Stimulated activated naive B cell treated with anti-CD40 and anti-IgM and Interleukin-4, amounts not matched to agents 10 μg/mL and 1 μg/mL and 100 μg/mL, for 72 hours (primary cell): ENCODE measurements around the gene RLBP1.

Experiments
- ATAC-seq, 2 donors: fragments of 150-1000 bp; cut with Tn5 transposase; replicated peaks; 2 replicates each; pipeline ENCODE4 v1.10.0; 2021; ENCODE audit warnings: moderate library complexity in 1 of 2
- DNase-seq: peaks from one replicate; pipeline ENCODE4 v3.0.0; 2021
- H3K27ac Mint-ChIP-seq: one replicate; pipeline ENCODE4 v1.8.0; 2022; ENCODE audit warnings: mild to moderate bottlenecking, mixed read lengths
- H3K27me3 Mint-ChIP-seq, 2 donors: one replicate each; pipeline ENCODE4 v1.8.0; 2022; ENCODE audit warnings: mixed read lengths in 2 of 2
- H3K36me3 Mint-ChIP-seq, 2 donors: one replicate each; pipeline ENCODE4 v1.8.0; 2022; ENCODE audit warnings: mixed read lengths in 2 of 2, mild to moderate bottlenecking in 1 of 2
- H3K4me1 Mint-ChIP-seq, 2 donors: one replicate each; pipeline ENCODE4 v1.8.0; 2022; ENCODE audit warnings: mixed read lengths in 2 of 2, mild to moderate bottlenecking in 1 of 2
- H3K4me3 Mint-ChIP-seq, 2 donors: one replicate each; pipeline ENCODE4 v1.8.0; 2022; ENCODE audit warnings: mild to moderate bottlenecking in 2 of 2, mixed read lengths in 2 of 2, moderate library complexity in 1 of 2
- H3K9me3 Mint-ChIP-seq, 2 donors: one replicate each; pipeline ENCODE4 v1.8.0; 2022; ENCODE audit warnings: mixed read lengths in 2 of 2, mild to moderate bottlenecking in 1 of 2

RLBP1 gene

DNA sequence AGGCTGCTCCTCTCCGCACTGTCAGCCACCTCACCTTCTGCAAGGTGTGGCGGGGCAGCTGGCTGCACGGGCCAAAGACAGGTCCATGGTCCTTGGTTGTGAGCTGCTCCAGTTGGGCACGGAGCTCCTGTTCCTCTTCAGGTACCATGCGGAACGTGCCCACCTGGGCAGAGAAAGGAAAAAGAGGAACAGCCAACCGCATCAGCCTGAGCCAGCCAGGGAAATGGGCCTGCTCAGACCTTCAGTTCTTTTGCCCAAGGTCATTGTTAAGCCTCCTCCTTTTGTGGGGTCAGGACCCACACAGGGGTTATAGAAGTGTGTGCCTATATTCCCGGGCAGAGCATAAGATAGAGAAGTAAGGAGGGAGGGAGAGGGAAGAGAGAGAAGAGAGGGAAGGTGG, 2.8 kb downstream of the RLBP1 start:
- H3K27ac Mint-ChIP-seq: no peak overlapping the region
- peaks cover 5 to 14% of the 10 kb centered on the region in 2 donors for H3K27me3 Mint-ChIP-seq
- ATAC-seq: no peak
- DNase-seq: no peak
- H3K4me1 Mint-ChIP-seq: peaks cover 5 to 7% of the 10 kb centered on the region in 2 donors
- no peaks in the 10 kb centered on the region for H3K36me3 Mint-ChIP-seq
- H3K9me3 Mint-ChIP-seq: no peaks in the 10 kb centered on the region
- no peak overlapping the region for H3K4me3 Mint-ChIP-seq

DNA sequence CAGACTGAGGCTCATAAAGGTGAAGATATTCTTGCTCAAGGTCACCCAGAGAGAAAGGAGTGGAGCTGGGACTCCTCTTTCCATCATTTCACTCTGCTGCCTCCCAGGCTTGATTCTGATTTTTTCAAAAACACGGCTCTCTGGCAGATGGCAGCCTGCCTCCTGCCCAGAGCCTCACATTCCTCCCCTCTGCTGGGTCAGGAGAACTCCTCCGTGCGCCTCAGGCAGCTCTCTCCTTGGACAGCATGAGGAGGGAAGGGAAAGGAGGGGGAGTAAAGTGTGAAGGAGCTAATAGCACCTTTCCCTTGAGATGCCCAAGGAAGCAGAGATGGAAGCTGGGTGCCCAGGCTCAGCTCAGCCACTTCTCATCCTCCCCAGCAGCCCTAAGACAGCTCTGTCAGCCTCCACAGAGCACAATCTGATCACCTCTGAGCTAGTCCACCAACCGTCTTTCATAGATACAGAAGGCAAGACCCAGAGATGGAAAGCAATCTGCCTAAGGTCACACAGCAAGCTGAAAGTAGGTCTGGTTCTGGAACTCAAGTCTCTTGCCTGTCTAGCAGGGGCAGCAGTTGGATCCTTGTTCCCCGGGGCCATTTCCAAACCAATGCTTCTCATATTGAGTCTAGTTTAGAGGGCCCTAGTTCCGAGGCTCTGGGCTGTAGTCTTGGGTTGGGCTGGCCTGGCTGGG, 3.5 kb downstream of the RLBP1 start:
- no peaks in the 10 kb centered on the region for H3K9me3 Mint-ChIP-seq
- DNase-seq: no peak
- no peak overlapping the region for H3K4me3 Mint-ChIP-seq
- H3K27me3 Mint-ChIP-seq: peaks cover 4 to 12% of the 10 kb centered on the region in 2 donors
- H3K4me1 Mint-ChIP-seq: peaks cover 5 to 7% of the 10 kb centered on the region in 2 donors
- H3K27ac Mint-ChIP-seq: no peak overlapping the region
- H3K36me3 Mint-ChIP-seq: no peaks in the 10 kb centered on the region
- no peak for ATAC-seq

DNA sequence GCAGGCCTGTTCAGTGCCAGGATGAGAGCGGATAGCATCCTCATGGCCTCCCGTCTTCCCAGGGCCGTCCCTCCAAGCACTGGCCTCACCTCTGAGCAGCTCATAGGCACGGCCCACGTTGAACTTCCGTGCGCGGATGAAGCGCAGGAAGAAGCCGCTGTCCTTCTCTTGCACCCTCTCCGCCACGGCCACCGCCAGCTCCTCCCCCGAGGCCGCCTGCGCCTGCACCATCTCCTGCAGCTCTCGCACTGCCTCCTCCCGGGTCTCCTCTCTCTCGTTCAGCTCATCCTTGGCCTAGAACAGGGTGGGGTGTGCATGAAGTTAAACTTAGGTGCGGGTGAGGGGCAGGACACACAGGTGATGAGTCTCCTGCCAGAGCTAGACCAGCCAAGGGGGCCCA, 4.3 kb downstream of the RLBP1 start:
- ATAC-seq (no peak), DNase-seq (no peak)
- Mint-ChIP-seq H3K4me3 (no peak overlapping the region), H3K36me3 (no peaks in the 10 kb centered on the region), H3K27me3 (peaks cover 0 to 5% of the 10 kb centered on the region in 2 donors), H3K27ac (no peak overlapping the region), H3K4me1 (peaks cover 5 to 7% of the 10 kb centered on the region in 2 donors), H3K9me3 (no peaks in the 10 kb centered on the region)

DNA sequence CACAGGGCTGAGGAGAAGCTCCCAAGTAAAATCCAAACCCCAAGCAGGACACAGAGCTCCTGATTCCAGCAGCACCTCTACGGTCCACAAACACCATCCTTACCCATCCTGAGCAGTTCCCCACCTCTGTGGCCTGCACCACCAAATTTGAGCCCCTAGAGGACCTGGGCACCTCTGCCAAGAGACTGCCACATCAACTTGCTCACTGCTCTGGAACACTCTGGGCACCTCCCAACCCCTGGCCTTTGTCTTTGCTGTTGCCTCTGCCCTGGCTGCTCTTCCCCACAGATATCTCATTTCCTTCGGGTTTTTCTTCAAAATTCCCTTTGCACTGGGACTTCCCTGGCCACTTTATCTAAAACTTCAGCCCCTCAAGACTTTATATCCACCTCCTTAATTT, 5.8 kb downstream of the RLBP1 start:
- no peak for DNase-seq
- Mint-ChIP-seq H3K4me1 (peaks cover 5 to 7% of the 10 kb centered on the region in 2 donors), H3K4me3 (no peak overlapping the region), H3K27ac (peak overlapping the region; percentile 52), H3K9me3 (no peaks in the 10 kb centered on the region), H3K27me3 (peaks cover 0 to 8% of the 10 kb centered on the region in 2 donors), H3K36me3 (no peaks in the 10 kb centered on the region)
- peak; percentile 49 to 79 for ATAC-seq

DNA sequence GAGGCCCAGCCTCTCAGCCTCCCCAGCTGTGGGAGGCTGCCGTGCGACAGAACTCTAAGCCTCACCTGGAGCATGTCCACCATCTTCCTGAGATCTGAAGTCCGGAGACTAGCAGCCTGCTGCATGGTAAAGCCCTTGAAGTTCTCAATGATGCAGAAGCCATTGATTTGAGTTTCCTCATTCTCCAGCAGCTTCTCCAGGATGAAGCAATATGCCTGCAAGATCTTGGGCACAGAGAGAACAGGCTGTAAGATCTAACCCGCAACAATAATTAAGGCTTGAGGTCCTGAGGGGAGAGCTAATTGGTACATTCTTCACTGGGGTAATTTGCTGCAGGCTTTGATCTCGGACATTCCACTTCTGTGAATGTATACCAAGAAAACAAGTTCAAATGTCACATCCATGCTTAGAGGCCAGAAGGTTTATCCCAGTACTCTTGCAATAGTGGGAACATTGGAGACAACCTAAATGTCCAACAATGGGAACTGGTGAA, 9.7 kb downstream of the RLBP1 start:
- Mint-ChIP-seq H3K4me3 (no peak overlapping the region), H3K36me3 (no peaks in the 10 kb centered on the region), H3K4me1 (peaks cover 5 to 12% of the 10 kb centered on the region in 2 donors), H3K9me3 (no peaks in the 10 kb centered on the region), H3K27ac (no peak overlapping the region), H3K27me3 (peaks cover 0 to 10% of the 10 kb centered on the region in 2 donors)
- DNase-seq (no peak), ATAC-seq (no peak)

DNA sequence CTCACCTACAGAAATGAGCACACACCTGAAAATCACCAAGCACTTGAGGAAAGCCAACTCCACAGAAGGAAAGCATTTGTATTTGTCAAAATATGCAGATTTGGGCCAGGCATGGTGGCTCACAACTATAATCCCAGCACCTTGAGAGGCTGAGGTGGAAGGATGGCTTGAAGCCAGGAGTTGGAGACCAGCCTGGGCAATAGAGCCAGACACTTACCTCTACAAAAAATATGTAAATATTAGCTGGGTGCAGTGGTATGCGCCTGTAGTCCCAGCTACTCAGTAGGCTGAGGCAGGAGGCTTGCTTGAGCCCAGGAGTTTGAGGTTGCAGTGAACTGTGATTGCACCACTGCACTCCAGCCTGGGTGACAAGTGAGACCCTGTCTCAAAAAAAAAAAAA, 12.3 kb downstream of the RLBP1 start:
- peaks cover 0 to 10% of the 10 kb centered on the region in 2 donors for H3K27me3 Mint-ChIP-seq
- no peak overlapping the region for H3K27ac Mint-ChIP-seq
- ATAC-seq (no peak), DNase-seq (no peak)
- no peaks in the 10 kb centered on the region for H3K36me3 Mint-ChIP-seq
- peaks cover 3 to 9% of the 10 kb centered on the region in 2 donors for H3K4me1 Mint-ChIP-seq
- no peak overlapping the region for H3K4me3 Mint-ChIP-seq
- no peaks in the 10 kb centered on the region for H3K9me3 Mint-ChIP-seq

DNA sequence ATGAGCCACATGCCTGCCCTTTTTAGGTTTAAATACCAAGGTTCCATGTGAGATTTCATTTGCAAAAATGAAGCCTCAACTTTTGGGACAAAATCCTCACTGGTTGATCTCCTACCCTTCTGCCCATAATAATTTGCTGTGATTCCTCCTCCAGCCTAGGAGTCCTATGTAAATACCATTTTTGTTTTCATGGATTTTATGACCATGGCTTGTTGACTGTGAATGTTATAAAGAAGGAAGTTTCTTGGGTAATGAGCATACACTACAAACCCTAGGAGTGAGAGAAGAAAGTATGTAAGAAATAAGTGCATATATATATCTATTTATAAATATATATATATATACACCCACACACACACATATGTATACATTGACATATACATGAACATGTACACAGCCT, 13.1 kb downstream of the RLBP1 start:
- H3K4me1 Mint-ChIP-seq: peaks cover 7 to 16% of the 10 kb centered on the region in 2 donors
- DNase-seq (no peak), ATAC-seq (no peak)
- H3K27ac Mint-ChIP-seq: no peak overlapping the region
- H3K4me3 Mint-ChIP-seq: no peak overlapping the region
- peaks cover 0 to 10% of the 10 kb centered on the region in 2 donors for H3K27me3 Mint-ChIP-seq
- H3K9me3 Mint-ChIP-seq: no peaks in the 10 kb centered on the region
- no peaks in the 10 kb centered on the region for H3K36me3 Mint-ChIP-seq

DNA sequence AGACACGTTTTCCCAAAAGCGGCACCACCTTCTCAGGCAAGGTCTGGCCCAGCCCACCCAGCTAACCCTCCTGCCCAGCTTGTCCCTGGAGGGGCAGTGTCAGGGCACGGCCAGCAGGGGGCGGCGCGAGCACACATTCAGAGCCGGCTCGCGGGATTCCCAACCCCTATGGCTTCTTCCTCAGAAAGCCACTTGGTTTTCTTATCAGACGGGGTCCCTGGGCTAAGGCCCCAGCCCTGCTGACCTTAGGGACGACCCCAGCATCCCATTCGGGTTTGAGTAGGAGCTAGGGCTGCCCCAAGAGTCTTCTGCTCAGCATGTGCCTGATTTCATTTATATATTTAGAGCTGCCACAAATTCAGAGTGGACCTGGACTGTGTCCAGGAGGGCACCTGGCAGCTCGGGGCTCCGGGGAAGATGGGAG, 14.5 kb downstream of the RLBP1 start:
- peak; percentile 50 for DNase-seq
- peak overlapping the region; percentile 11 to 43 for H3K4me3 Mint-ChIP-seq
- ATAC-seq: peak; percentile 85 to 89
- H3K36me3 Mint-ChIP-seq: no peaks in the 10 kb centered on the region
- peaks cover 7 to 16% of the 10 kb centered on the region in 2 donors for H3K4me1 Mint-ChIP-seq
- peaks cover 0 to 10% of the 10 kb centered on the region in 2 donors for H3K27me3 Mint-ChIP-seq
- no peak overlapping the region for H3K27ac Mint-ChIP-seq
- H3K9me3 Mint-ChIP-seq: no peaks in the 10 kb centered on the region

DNA sequence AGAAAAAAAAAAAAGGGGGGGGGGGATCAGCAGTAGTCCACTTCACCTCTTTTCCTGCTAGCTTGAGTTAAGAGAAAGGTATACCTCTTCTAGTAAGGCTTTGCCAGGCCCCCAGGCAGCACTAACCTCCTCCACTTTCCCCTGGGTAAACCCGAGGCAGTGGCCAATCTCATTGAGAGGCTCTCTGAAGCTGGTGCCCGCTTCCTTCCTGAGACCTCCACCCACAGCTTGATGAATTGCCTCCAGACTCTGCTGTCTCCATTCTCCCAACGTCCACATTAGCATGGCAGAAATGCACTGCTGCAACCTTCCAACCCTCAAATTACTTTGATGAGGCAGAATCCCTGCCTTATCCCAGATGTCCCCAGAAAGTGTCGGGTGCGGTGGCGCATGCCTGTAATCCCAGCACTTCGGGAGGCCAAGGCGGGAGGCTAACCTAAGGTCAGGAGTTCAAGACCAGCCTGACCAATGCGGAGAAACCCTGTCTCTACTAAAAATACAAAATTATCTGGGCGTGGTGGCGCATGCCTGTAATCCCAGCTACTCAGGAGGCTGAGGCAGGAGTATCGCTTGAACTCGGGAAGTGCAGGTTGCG, 15.3 kb downstream of the RLBP1 start:
- Mint-ChIP-seq H3K36me3 (peaks cover 5% of the 10 kb centered on the region in 2 donors), H3K9me3 (no peaks in the 10 kb centered on the region), H3K4me3 (no peak overlapping the region), H3K27ac (no peak overlapping the region), H3K4me1 (peaks cover 7 to 16% of the 10 kb centered on the region in 2 donors), H3K27me3 (peaks cover 0 to 10% of the 10 kb centered on the region in 2 donors)
- no peak for DNase-seq
- no peak for ATAC-seq

DNA sequence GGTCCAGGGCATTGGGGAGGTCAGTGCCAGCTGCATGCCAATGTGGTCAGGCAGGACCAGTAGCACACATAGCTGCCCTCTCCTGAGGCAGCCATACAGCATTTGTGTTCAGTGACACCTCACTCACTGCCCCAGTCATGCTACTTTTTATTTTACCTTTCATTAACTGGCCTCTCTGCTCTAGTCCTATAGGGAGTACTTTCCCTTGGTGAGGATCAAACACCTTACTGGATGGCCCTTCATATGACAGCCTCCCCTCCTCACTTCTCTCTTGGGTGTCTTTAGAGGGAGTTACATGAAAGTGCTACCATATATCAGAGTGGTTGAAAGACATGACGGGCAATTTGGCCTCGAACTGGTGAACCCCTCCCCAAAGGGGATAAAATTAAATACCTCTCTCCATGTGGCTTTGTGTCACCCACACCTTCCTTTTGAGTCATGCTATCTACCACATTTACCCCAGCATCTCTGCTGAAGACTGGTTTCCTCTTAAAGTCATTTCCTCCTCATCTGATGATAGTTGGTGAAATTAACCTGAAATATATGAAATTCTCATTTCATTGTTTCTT, 17.6 kb downstream of the RLBP1 start:
- Mint-ChIP-seq H3K36me3 (peaks cover 11 to 13% of the 10 kb centered on the region in 2 donors), H3K9me3 (no peaks in the 10 kb centered on the region), H3K27ac (no peak overlapping the region), H3K4me1 (peaks cover 7 to 16% of the 10 kb centered on the region in 2 donors), H3K4me3 (no peak overlapping the region), H3K27me3 (peaks cover 0 to 4% of the 10 kb centered on the region in 2 donors)
- peak; percentile 62 for ATAC-seq
- DNase-seq: no peak

DNA sequence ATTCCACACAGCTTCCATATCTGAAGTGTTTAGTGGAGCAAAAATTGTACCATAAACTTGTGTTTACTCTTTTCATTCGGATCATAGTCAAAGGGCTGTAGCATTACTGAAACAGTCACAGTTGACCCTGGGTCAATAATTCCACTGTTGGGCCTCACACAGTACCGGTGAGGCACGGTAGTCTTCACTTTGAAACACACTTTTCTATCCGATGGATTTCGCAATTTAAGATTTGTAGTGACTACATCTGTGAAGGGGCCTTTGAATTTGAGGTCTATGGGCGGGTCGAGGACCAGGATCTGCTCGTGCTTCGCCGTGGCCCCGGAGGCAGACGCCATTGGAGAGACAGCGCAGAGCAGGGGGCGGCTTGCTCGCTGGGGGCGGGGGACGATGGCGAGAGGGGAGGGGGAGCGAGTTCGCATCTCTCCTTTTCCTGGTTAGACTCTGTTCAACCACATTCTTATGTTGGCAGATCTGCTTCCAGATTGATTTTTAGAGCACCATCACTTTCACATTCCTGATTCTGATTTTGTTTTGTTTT, 19.8 kb downstream of the RLBP1 start:
- Mint-ChIP-seq H3K27me3 (no peaks in the 10 kb centered on the region), H3K4me3 (no peak overlapping the region), H3K4me1 (peaks cover 7 to 8% of the 10 kb centered on the region in 2 donors), H3K36me3 (peaks cover 20 to 22% of the 10 kb centered on the region in 2 donors), H3K27ac (no peak overlapping the region), H3K9me3 (no peaks in the 10 kb centered on the region)
- DNase-seq: no peak
- no peak for ATAC-seq

DNA sequence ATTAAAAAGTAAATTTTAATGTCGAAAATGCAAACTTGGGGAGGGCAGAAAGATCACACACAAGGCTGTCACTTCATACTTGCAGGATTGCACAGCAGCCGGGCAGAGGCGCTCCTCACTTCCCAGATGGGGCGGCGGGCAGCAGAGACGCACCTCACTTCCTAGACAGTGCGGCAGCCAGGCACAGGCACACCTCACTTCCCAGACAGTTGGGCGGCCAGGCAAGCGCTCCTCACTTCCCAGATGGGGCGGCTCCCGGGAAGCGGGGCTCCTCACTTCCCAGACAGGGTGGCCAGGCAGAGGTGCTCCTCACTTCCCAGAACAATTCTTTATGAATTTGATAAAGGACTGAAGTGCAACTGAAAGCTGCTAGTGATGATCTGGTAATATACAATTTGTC, 21.2 kb downstream of the RLBP1 start:
- Mint-ChIP-seq H3K9me3 (no peaks in the 10 kb centered on the region), H3K27me3 (no peaks in the 10 kb centered on the region), H3K36me3 (peaks cover 31 to 33% of the 10 kb centered on the region in 2 donors), H3K27ac (no peak overlapping the region), H3K4me1 (peaks cover 5 to 8% of the 10 kb centered on the region in 2 donors), H3K4me3 (no peak overlapping the region)
- DNase-seq: no peak
- ATAC-seq: no peak

DNA sequence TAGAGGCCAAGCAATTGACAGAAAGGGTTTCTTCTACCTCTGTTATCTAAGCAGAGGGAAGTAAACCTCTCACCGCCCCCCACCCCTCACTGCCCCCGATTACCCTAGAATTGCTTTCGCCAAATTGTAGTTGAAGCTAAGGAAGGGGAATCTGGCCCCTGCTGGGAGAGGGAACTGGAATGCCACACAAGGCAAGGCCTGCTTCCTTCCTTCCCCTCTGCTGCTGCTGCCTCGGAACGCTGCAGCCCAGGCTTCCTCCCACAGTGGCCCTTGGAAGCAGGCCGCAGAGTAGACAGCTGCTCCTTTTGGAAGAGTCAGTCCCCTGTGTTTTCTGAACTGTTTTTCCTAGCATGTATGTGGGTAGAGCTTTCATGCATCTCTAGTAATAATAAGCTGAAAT, 21.6 kb downstream of the RLBP1 start:
- Mint-ChIP-seq H3K4me1 (peaks cover 5 to 8% of the 10 kb centered on the region in 2 donors), H3K27ac (no peak overlapping the region), H3K9me3 (no peaks in the 10 kb centered on the region), H3K36me3 (peaks cover 31 to 34% of the 10 kb centered on the region in 2 donors), H3K27me3 (no peaks in the 10 kb centered on the region), H3K4me3 (no peak overlapping the region)
- DNase-seq (no peak), ATAC-seq (no peak)

DNA sequence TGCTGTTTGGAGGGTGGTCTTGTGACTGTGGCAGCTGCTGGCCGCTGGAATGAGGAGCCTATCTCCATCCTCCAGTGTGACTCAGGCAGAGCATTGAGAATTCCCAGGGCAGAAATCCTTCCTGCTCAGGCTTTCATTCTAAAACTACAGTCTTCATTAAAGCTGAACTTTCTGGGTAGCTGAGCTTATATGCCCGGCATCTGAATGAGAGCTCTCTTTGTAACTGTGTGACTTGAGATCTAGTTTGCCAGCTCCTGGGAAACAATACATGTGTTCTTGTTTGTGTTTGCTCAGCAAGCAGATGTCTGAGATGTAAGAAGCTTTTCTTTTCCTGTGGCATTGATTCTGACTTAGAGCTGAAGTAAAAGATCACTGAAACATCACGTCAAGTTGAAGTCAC, 22.4 kb downstream of the RLBP1 start:
- no peak overlapping the region for H3K4me3 Mint-ChIP-seq
- no peaks in the 10 kb centered on the region for H3K9me3 Mint-ChIP-seq
- H3K27ac Mint-ChIP-seq: no peak overlapping the region
- DNase-seq (no peak), ATAC-seq (no peak)
- H3K36me3 Mint-ChIP-seq: peaks cover 31 to 34% of the 10 kb centered on the region in 2 donors
- peaks cover 3 to 5% of the 10 kb centered on the region in 2 donors for H3K4me1 Mint-ChIP-seq
- no peaks in the 10 kb centered on the region for H3K27me3 Mint-ChIP-seq
